Measurements from ENCODE around the gene SPTB.

GRCh38 chr14:64773046-64773445 is 106.7 kb downstream of the SPTB start:
- TF ChIP-seq CTCF (IDR thresholded peaks at IDR 0.05; ENCODE audit: poor library complexity) (no peak), EZH2 (IDR thresholded peaks at IDR 0.05; ENCODE audit: borderline replicate concordance) (no peak)

Data from hepatocyte (in vitro differentiated cells).